HG03469 (cell line): ENCODE measurements around the gene MBOAT2.
"Not testable (repeated sequence)": the region's sequence is repeated elsewhere in the genome, so short reads cannot be mapped to it uniquely, and the experiment has no call there.

Experiments
- ATAC-seq: cut with Tn5 transposase; IDR thresholded peaks from one replicate; pipeline ENCODE4 v1.9.1; 2021; ENCODE audit warnings: mild to moderate bottlenecking, moderate library complexity, moderate number of reproducible peaks; ENCODE audit not compliant: unreplicated experiment

MBOAT2 gene

DNA sequence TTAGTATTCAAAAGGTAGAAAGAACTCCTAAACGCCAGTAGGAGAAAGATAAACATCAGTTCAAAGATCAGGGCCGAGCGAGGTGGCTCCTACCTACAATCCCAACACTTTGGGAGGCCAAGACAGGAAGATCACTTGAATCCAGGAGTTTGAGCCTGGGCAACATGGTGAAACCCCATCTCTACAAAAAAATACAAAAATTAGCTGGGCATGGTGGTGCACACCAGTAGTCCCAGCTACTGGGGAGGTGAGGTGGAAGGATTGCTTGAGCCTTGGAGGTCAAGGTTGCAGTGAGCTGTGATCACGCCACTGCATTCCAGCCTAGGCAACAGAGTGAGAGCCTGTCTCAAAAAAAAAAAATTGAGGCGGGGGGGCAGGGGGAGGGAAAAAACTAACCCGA, 40.6 kb downstream of the MBOAT2 start:
- no peak for ATAC-seq

GRCh38 chr2:8957628-8958027, 45.9 kb downstream of the MBOAT2 start:
- ATAC-seq = no peak

DNA sequence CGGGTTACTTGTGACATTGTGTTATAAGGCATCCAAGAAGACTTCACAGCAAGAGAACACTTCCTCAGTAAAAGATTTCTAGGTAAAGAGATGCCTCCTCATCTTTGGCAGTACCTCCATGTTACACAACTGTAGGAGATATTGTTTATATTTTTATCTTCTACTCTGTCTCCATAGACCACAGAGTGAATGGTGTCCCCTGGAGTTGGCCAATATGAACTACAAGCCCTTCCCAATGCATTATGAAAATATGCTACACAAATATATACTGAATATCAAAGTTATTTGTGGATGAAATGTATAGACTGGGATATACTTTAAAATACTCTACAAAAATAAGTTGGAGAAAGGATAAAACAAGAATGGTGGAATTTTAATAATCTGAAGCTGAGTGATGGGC, 46.7 kb downstream of the MBOAT2 start:
- no peak for ATAC-seq

DNA sequence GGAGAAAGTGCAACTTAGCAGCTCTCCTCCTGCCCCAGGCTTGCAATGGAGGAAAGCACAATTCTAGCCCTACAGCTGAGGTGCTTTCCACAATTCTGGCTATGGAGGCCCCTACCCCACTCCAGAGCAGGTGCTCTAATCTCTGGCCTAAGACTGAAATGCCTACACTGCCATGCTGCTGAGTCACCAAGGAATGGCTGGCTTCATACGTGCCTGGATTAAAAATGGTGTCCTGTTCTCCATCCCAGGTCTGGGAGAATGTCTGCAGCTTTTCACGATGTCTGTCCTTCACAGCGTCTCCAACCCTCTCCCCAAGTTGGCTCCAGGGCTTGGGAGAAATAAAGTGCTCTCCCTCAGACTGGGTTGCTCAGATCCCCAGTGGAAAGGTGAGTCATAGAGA, 48.5 kb downstream of the MBOAT2 start:
- ATAC-seq = no peak

GRCh38 chr2:8953525-8953924, 50.0 kb downstream of the MBOAT2 start:
- no peak for ATAC-seq

GRCh38 chr2:8939486-8940114, 63.9 kb downstream of the MBOAT2 start:
- ATAC-seq = no peak

- no peak for ATAC-seq
These were observed 65.1 kb downstream of the MBOAT2 start for GRCh38 chr2:8938384-8938783.

GRCh38 chr2:8935982-8936381, 67.5 kb downstream of the MBOAT2 start:
- no peak for ATAC-seq

- ATAC-seq = no peak
These were observed 69.1 kb downstream of the MBOAT2 start for GRCh38 chr2:8934338-8934737.

DNA sequence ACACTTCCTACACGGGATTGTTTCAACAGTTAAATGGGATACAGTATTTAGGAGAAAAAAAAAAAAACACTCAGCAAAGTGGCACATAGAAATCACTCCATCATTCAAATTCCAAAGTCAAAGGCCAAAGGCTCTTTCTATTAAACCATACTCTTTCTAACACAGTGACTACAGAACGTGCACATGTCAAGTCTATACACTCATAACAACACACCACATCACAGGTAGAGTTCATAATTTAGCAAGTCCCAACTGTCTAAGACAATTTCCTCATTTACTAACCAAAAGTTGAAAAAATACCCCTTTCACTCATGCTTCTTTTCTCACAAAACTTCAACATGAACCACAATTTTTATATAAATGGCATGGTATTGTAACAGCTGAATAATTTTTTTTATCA, 70.8 kb downstream of the MBOAT2 start:
- ATAC-seq = no peak

- not testable (repeated sequence) for ATAC-seq
These were observed 73.3 kb downstream of the MBOAT2 start for GRCh38 chr2:8930185-8930584.

DNA sequence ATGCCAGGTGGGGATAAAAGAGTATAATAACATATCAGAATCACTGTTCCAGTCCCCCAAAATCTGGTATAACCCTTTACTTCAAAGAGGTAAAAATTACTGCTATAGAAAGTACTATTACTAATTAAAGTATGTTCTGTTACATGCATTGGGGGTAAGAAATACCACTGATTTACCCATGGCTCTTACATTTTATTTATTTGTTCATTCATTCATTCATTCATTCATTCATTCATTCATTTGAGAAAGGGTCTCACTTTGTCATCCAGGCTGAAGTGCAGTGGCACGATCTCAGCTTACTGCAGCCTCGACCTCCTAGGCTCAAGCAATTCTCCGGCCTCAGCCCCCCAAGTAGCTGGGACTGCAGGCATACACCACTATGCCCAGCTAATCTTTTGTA, 74.4 kb downstream of the MBOAT2 start:
- no peak for ATAC-seq

DNA sequence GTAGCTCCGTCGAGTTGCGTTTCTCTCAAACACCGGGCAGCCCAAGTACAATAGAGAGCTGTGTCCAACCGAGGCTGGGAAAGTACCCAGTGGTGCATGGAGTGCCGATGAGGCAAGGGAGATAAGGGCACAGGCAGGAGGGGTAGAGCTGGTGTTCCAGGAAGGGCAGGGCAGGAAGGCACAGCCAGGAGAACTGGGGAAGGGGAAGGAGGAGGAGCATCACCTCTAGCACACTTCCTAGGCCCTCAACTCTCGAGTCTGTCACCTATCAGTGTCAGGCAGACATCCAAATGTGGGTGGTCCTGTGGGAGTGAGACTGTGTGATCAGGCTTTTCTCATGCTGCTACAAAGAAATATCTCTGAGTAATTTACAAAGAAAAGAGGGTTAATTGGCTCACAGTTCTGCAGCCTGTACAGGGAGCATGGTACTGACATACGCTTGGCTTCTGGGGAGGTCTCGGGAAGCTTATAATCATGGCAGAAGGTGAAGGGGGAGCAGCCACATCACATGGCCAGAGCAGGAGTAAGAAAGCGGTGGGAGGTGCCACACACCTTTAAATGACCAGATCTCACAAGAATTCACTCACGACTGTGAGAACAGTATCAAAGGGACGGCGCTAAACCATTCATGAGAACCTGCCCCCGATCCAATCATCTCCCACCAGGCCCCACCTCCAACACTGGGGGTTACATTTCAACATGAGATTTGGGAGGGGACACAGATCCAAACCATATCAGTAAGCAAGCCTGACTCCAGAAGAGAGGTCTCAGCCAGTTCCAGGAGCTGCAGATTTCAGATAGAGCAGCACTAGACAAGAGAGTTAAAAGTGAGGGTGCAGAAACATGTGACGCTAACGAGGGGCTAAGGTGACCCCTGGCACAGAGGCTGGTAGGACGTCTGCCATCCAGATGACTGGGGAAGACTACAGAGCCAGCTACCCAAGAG, 75.7 kb downstream of the MBOAT2 start:
- no peak for ATAC-seq

- no peak for ATAC-seq
These were observed 77.1 kb downstream of the MBOAT2 start for GRCh38 chr2:8926356-8926755.

- no peak for ATAC-seq
These were observed 78.1 kb downstream of the MBOAT2 start for GRCh38 chr2:8925411-8925810.

GRCh38 chr2:8923183-8923582, 80.3 kb downstream of the MBOAT2 start:
- no peak for ATAC-seq

DNA sequence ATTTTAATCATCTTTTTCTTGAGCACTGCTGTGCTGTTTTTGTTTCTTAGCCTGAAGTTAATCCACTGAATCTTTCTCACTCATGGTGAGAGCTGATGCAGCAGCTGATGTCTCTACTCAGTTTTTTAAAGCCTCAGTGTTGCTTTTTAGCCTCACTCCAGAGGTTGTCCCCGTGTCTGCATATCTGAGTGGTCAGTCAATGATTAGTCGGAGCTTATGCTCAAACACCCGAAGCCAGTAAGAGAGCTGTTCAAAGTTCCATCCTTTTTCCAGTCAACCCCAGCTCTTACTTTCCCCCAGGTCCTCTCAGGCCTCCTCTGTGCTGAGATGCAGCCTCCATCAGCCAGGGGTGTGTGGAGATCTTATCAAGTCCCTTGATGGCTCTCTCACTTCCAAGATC, 81.1 kb downstream of the MBOAT2 start:
- no peak for ATAC-seq

- ATAC-seq = no peak
These were observed 85.1 kb downstream of the MBOAT2 start for GRCh38 chr2:8918412-8918811.

DNA sequence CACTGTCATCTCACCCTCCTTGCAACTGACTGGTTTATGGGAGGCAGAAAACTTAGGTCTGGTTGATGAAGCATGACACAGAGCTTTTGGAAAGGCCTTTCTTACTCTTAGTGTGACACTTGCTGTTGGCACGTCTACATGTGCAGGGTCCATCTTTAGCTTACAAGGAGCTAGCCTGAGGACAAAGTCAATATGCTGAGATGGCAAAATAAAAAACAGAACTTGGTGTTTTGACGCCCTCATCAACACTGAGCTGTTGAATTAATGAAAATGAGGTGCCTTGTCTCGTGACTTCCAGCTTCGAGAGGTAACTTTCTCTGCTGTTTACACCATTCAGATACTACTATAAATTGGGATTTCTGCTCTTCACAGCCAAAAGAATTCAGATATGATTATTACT, 87.5 kb downstream of the MBOAT2 start:
- ATAC-seq = no peak

DNA sequence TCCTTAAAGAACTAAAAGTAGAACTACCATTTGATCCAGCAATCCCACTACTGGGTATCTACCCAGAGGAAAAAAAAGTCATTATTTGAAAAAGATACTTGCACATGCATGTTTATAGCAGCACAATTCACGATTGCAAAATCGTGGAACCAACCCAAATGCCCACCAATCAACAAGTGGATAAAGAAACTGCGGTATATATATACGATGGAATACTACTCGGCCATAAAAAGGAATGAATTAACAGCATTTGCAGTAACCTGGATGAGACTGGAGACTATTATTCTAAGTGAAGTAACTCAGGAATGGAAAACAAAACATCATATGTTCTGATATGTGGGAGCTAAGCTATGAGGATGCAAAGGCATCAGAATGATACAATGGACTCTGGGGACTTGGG, 89.7 kb downstream of the MBOAT2 start:
- not testable (repeated sequence) for ATAC-seq

DNA sequence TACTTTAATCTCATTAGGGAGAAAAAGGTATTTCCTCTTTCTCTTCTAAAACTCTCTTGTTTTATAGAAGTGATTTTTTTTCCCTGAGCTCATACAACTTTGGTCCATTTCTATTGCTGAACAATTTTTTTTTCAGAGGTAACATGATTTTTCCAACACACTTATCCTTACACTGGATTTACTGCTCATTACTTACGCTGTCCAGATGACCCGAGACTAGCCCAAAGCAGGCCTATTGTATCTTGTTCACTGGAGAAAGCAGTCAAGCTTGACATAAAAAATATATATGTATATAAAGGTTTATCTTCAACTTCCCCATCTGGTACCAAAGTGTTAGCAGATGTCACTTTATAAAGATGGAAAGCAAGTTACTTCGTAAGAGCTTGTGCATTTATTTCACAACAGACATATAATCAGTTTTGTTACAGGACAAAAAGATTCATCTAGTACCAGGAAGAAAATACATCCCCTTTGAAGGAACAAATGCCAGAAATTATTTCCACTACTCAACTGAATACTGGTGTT, 95.7 kb downstream of the MBOAT2 start:
- ATAC-seq = no peak

- ATAC-seq = not testable (repeated sequence)
These were observed 99.6 kb downstream of the MBOAT2 start for GRCh38 chr2:8903924-8904323.
